COLO668 (cell line): ENCODE results near the gene PGGHG.
"Not testable (repeated sequence)": the region's sequence is repeated elsewhere in the genome, so short reads cannot be mapped to it uniquely, and the experiment has no call there.

Experiments used
- DNase-seq: peaks from one replicate; lab custom pipeline; 2025; ENCODE audit not compliant: unreplicated experiment; lab: John Stamatoyannopoulos, UW

The PGGHG gene

GRCh38 chr11:297586-298405 lies 8.9 kb downstream of the PGGHG start:
- DNase-seq = no peak

- DNase-seq = no peak
Observed at GRCh38 chr11:298406-299065, 9.6 kb downstream of the PGGHG start.

GRCh38 chr11:299081-299891 lies 10.4 kb downstream of the PGGHG start, which contains the start of gene IFITM5:
IFITM5 (minus strand) TSS chr11:299526; CDS start chr11:299490, 36 bp downstream.
- DNase-seq = no peak

- no peak for DNase-seq
Observed at GRCh38 chr11:299951-300735, 11.2 kb downstream of the PGGHG start.

- no peak for DNase-seq
Observed at GRCh38 chr11:303363-303762, 14.4 kb downstream of the PGGHG start.

- DNase-seq = no peak
Observed at GRCh38 chr11:304061-304506, 15.2 kb downstream of the PGGHG start.

GRCh38 chr11:304915-305843 lies 16.3 kb downstream of the PGGHG start:
- no peak for DNase-seq

- no peak for DNase-seq
Observed at GRCh38 chr11:305844-306211, 16.9 kb downstream of the PGGHG start.

- DNase-seq = no peak
Observed at GRCh38 chr11:306645-307371, 17.9 kb downstream of the PGGHG start.

GRCh38 chr11:307766-308708 lies 19.1 kb downstream of the PGGHG start, which contains the start of gene IFITM2:
IFITM2 (plus strand) TSS chr11:307816; CDS start chr11:308193, 377 bp downstream.
- not testable (repeated sequence) for DNase-seq

- DNase-seq = not testable (repeated sequence)
Observed at GRCh38 chr11:308740-309665, 20.1 kb downstream of the PGGHG start.

- DNase-seq = not testable (repeated sequence)
Observed at GRCh38 chr11:309979-310572, 21.1 kb downstream of the PGGHG start.

- not testable (repeated sequence) for DNase-seq
Observed at GRCh38 chr11:311013-311748, 22.3 kb downstream of the PGGHG start.

- DNase-seq = no peak
Observed at GRCh38 chr11:312092-312816, 23.3 kb downstream of the PGGHG start.

GRCh38 chr11:313304-313786 lies 24.4 kb downstream of the PGGHG start:
- DNase-seq = no peak
